Neuronal stem cell (in vitro differentiated cells): ENCODE results near the gene POLN.

ENCODE experiments used
- DNase-seq: peaks from one replicate; pipeline ENCODE4 v3.0.0-alpha.2; 2013; ENCODE audit warnings: low spot score
- H2AFZ ChIP-seq: one replicate; pipeline ENCODE4 v1.6.1; 2013; ENCODE audit warnings: mild to moderate bottlenecking, low read length, inconsistent platforms
- H2AK5ac ChIP-seq: 2 replicates; pipeline ENCODE4 v1.6.1; 2013; ENCODE audit warnings: low read depth, mild to moderate bottlenecking, inconsistent platforms, low read length, moderate library complexity, mixed read lengths
- H2BK120ac ChIP-seq: 2 replicates; pipeline ENCODE4 v1.6.1; 2013; ENCODE audit warnings: low read depth, mild to moderate bottlenecking, inconsistent platforms, low read length, moderate library complexity, mixed read lengths
- H2BK12ac ChIP-seq: one replicate; pipeline ENCODE4 v1.6.1; 2013; ENCODE audit warnings: low read length, inconsistent platforms
- H2BK15ac ChIP-seq: 2 replicates; pipeline ENCODE4 v1.6.1; 2013; ENCODE audit warnings: mild to moderate bottlenecking, low read length, inconsistent platforms, mixed read lengths
- H2BK5ac ChIP-seq: one replicate; pipeline ENCODE4 v1.6.1; 2013; ENCODE audit warnings: inconsistent platforms, mild to moderate bottlenecking, low read length, moderate library complexity
- H3K14ac ChIP-seq: one replicate; pipeline ENCODE4 v1.6.1; 2013; ENCODE audit warnings: low read length, inconsistent platforms
- H3K18ac ChIP-seq: 2 replicates; pipeline ENCODE4 v1.6.1; 2013; ENCODE audit warnings: low read length, inconsistent platforms
- H3K23ac ChIP-seq: 2 replicates; pipeline ENCODE4 v1.6.1; 2013; ENCODE audit warnings: low read depth, mild to moderate bottlenecking, mixed read lengths, low read length, inconsistent platforms; ENCODE audit not compliant: poor library complexity
- H3K27ac ChIP-seq: replicated peaks from 3 replicates; pipeline ENCODE4 v1.5.1; 2013; ENCODE audit warnings: low read length, inconsistent platforms
- H3K27me3 ChIP-seq, 3 experiments: 2 replicates each; pipeline ENCODE4 v1.6.1; 2013; ENCODE audit warnings: low read length in 3 of 3, mild to moderate bottlenecking in 2 of 3, inconsistent platforms in 1 of 3, low read depth in 1 of 3, mixed read lengths in 1 of 3, moderate library complexity in 1 of 3; ENCODE audit not compliant: control insufficient read depth in 3 of 3, insufficient read depth in 3 of 3
- H3K36me3 ChIP-seq, 2 donors: replicated peaks in 1 of 2; 2 replicates each; pipeline ENCODE4 v1.6.1; 2013; ENCODE audit warnings: low read length in 2 of 2; ENCODE audit not compliant: control insufficient read depth in 2 of 2, insufficient read depth in 2 of 2
- H3K4ac ChIP-seq: 2 replicates; pipeline ENCODE4 v1.6.1; 2013; ENCODE audit warnings: inconsistent platforms, mild to moderate bottlenecking, low read length, moderate library complexity
- H3K4me1 ChIP-seq, 2 donors: 1 replicate in 1 of 2; 2 replicates in 1 of 2; pipeline ENCODE4 v1.6.1; 2013; ENCODE audit warnings: low read length in 2 of 2, low read depth in 1 of 2; ENCODE audit not compliant: control insufficient read depth in 2 of 2, insufficient read depth in 1 of 2
- H3K4me2 ChIP-seq: one replicate; pipeline ENCODE4 v1.6.1; 2013; ENCODE audit warnings: mild to moderate bottlenecking, low read length, inconsistent platforms; ENCODE audit not compliant: insufficient read depth, poor library complexity, severe bottlenecking
- H3K4me3 ChIP-seq, 2 donors: 2 replicates each; pipeline ENCODE4 v1.5.1; 2013; ENCODE audit warnings: low read length in 2 of 2, mild to moderate bottlenecking in 2 of 2, inconsistent platforms in 1 of 2, moderate library complexity in 1 of 2
- H3K79me1 ChIP-seq: one replicate; pipeline ENCODE4 v1.6.1; 2013; ENCODE audit warnings: low read depth, mild to moderate bottlenecking, inconsistent platforms, low read length, moderate library complexity
- H3K9ac ChIP-seq: one replicate; pipeline ENCODE4 v1.6.1; 2013; ENCODE audit warnings: mild to moderate bottlenecking, low read depth, low read length, inconsistent platforms; ENCODE audit not compliant: poor library complexity
- H3K9me3 ChIP-seq, 2 donors: replicated peaks in 1 of 2; 2 replicates each; pipeline versions ENCODE3 to v1.6.1; 2013; ENCODE audit warnings: low read length in 2 of 2, mild to moderate bottlenecking in 2 of 2, inconsistent platforms in 1 of 2, low read depth in 1 of 2, mixed read lengths in 1 of 2, moderate library complexity in 1 of 2; ENCODE audit not compliant: control insufficient read depth in 2 of 2, insufficient read depth in 1 of 2
- H4K8ac ChIP-seq: one replicate; pipeline ENCODE4 v1.6.1; 2013; ENCODE audit warnings: low read depth, mild to moderate bottlenecking, inconsistent platforms, low read length, moderate library complexity
- H4K91ac ChIP-seq: one replicate; pipeline ENCODE4 v1.6.1; 2013; ENCODE audit warnings: low read length, low read depth, mild to moderate bottlenecking, inconsistent platforms; ENCODE audit not compliant: poor library complexity
- WGBS, 2 donors: extraction: QIAGEN DNeasy Blood & Tissue Kit; methylation state at CpG; one replicate each; pipeline ENCODE4 v1.1.7; 2013; ENCODE audit warnings: missing lambda C conversion rate in 2 of 2, mixed read lengths in 1 of 2; ENCODE audit not compliant: insufficient read length in 2 of 2, insufficient replicate concordance in 1 of 2; ENCODE audit errors: extremely low coverage in 2 of 2; 5-methylcytosine and 5-hydroxymethylcytosine counted together

POLN gene

DNA sequence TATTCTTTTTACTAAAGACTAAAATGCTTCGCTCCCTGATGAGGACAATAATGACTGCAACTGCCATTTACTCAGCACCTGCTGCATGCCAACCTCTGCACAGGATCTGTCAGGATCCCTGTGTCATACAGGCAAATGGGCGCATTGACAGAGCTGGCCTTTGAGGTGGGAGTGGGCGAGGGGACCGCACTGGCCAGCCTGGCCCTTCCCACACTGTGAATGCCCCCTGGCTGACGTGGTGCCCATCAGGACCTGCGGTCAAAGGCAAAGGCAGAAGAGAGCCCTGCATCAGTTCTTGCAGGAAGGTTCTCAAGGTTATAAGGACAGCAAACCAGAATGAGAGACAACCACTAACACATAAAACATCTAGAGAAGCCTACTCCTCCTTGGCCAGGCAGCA, 67.9 kb downstream of the POLN start:
- H3K79me1 ChIP-seq = no peaks in the 10 kb centered on the region
- H3K14ac ChIP-seq = no peak overlapping the region
- H3K27me3 ChIP-seq = no peaks in the 10 kb centered on the region
- H3K4ac ChIP-seq = no peak overlapping the region
- no peak overlapping the region for H2BK12ac ChIP-seq
- DNase-seq = no peak
- no peak overlapping the region for H2AFZ ChIP-seq
- H2BK5ac ChIP-seq = no peak overlapping the region
- H3K4me3 ChIP-seq = peak overlapping the region in 1 of 2 donors; percentile 17
- no peak overlapping the region for H2BK120ac ChIP-seq
- no peak overlapping the region for H3K18ac ChIP-seq
- no peak overlapping the region for H4K8ac ChIP-seq
- no peak overlapping the region for H2BK15ac ChIP-seq
- H3K23ac ChIP-seq = no peak overlapping the region
- no peak overlapping the region for H2AK5ac ChIP-seq
- no peak overlapping the region for H3K27ac ChIP-seq
- H3K4me2 ChIP-seq = no peak overlapping the region
- H4K91ac ChIP-seq = no peak overlapping the region
- H3K9me3 ChIP-seq = peaks cover 0 to 2% of the 10 kb centered on the region in 2 donors
- no CpG with 5 or more reads among the region's 6 CpGs for WGBS, 2 donors
- H3K4me1 ChIP-seq = peaks cover 0 to 2% of the 10 kb centered on the region in 2 donors
- no peaks in the 10 kb centered on the region for H3K36me3 ChIP-seq
- no peak overlapping the region for H3K9ac ChIP-seq

DNA sequence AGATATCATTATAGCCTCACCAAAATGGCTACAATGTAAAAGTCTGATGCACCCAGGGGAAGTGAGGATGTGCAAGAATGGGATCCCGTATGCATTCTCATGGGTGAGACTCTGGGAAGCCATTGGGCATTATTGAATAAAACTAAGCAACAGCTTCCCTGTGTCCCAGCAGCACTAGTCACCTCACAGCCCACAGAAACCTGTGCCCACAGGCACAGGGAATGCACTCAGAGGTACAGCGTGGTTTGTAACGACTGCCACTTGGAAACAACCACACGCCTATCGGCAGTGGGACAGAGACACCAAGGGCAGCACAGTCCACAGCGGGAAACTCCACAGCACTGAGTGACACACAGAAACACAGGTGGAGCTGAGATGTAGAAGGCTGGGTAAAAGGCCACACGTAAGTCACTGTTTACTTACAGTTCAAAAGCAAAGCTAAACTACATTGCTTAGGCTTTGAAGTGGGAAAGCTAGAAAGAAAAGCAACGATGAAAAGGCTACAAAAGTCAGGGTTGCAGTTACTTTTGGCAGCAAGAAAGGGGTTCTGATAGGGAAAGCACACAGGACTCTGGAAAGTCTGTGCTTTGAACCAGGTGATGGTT, 69.2 kb downstream of the POLN start:
- Histone ChIP-seq H3K4me3 (no peak overlapping the region), H2BK5ac (no peak overlapping the region), H3K4me1 (peaks cover 0 to 2% of the 10 kb centered on the region in 2 donors), H3K18ac (peak overlapping the region; percentile 57), H2BK120ac (no peak overlapping the region), H3K4me2 (no peak overlapping the region), H3K9ac (no peak overlapping the region), H3K23ac (no peak overlapping the region), H2BK15ac (no peak overlapping the region), H4K8ac (no peak overlapping the region), H3K9me3 (peaks cover 0 to 2% of the 10 kb centered on the region in 2 donors), H2AFZ (peak overlapping the region; percentile 24), H3K4ac (no peak overlapping the region), H2AK5ac (no peak overlapping the region), H4K91ac (no peak overlapping the region), H3K36me3 (no peaks in the 10 kb centered on the region), H3K79me1 (no peaks in the 10 kb centered on the region), H2BK12ac (no peak overlapping the region), H3K27me3 (no peaks in the 10 kb centered on the region), H3K14ac (no peak overlapping the region), H3K27ac (no peak overlapping the region)
- no CpG with 5 or more reads among the region's 8 CpGs for WGBS, 2 donors
- no peak for DNase-seq

DNA sequence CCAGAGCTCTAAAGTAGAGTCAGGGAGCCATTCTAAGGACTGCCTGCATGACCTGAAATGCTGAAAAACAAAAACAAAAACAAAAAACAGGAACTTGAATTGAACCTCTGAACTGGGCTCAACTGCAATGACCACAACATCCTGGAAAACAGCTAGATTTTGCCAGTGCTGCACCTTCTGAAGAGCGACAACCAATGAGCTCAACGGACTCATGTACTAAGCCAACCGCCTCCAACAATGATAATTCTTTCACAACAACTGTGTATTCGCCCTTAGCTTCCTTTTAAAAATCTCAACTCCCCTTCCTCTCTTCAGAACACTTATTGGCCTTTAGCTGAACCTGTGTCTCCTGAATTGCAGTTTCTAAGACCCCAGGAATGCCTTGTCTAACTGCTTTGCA, 69.8 kb downstream of the POLN start:
- no peak overlapping the region for H2AK5ac ChIP-seq
- no CpG with 5 or more reads among the region's 4 CpGs for WGBS, 2 donors
- H3K4me3 ChIP-seq = no peak overlapping the region
- no peak overlapping the region for H2AFZ ChIP-seq
- peaks cover 0 to 2% of the 10 kb centered on the region in 2 donors for H3K4me1 ChIP-seq
- no peak overlapping the region for H3K14ac ChIP-seq
- no peak for DNase-seq
- no peak overlapping the region for H3K23ac ChIP-seq
- H2BK15ac ChIP-seq = no peak overlapping the region
- no peak overlapping the region for H3K27ac ChIP-seq
- H2BK120ac ChIP-seq = no peak overlapping the region
- H3K9ac ChIP-seq = no peak overlapping the region
- H3K4ac ChIP-seq = no peak overlapping the region
- no peak overlapping the region for H2BK12ac ChIP-seq
- H4K91ac ChIP-seq = no peak overlapping the region
- H3K79me1 ChIP-seq = no peaks in the 10 kb centered on the region
- H3K27me3 ChIP-seq = no peaks in the 10 kb centered on the region
- H2BK5ac ChIP-seq = no peak overlapping the region
- H3K18ac ChIP-seq = no peak overlapping the region
- no peak overlapping the region for H3K4me2 ChIP-seq
- no peaks in the 10 kb centered on the region for H3K36me3 ChIP-seq
- H3K9me3 ChIP-seq = peaks cover 0 to 2% of the 10 kb centered on the region in 2 donors
- H4K8ac ChIP-seq = no peak overlapping the region

DNA sequence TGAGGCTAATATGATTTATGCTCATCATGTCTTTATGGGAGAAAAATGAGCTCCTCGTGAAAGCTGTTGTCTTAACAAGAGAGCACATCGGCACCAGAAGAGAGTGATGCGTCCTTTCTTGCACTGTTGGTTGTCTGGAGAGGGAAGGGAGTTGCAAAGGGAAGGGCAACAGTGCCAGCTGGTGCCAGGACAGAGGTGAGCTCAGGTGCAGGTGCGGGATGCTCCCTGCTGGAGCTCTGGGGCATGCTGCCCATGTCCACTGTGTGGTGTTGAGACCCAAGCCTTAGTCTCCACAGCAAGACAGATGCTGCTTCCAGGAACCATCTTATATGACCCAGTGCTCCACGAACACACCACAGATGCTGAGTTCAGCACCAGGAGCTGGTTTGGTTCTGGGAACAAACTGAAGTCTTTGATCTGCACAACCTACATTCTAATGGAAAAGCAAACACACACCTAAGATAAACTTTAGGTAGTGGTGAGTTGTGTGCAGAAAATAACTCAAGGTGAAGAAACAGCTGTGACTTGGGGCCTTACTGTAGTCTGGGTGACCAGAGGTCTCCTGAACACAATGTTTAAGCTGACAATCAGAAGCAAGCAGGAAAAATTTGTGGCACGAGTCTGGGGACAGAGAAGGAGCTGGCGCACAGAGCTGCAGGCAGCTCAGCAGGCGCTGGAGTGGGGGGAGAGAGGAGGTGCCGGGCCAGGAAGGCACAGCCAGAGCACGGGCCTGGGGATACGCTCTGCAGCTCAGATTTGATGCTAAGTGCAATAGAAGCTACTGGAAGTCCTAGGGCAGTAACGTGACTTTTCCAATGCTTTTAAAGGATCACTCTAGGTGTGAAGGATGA, 73.2 kb downstream of the POLN start:
- Histone ChIP-seq H4K8ac (no peak overlapping the region), H2BK5ac (no peak overlapping the region), H3K9ac (no peak overlapping the region), H3K18ac (no peak overlapping the region), H2AK5ac (no peak overlapping the region), H3K9me3 (peaks cover 0 to 4% of the 10 kb centered on the region in 2 donors), H2BK12ac (no peak overlapping the region), H2AFZ (peak overlapping the region; percentile 10), H3K4me1 (peaks cover 0 to 2% of the 10 kb centered on the region in 2 donors), H3K4me2 (no peak overlapping the region), H3K79me1 (no peaks in the 10 kb centered on the region), H3K4ac (no peak overlapping the region), H3K27me3 (no peaks in the 10 kb centered on the region), H3K4me3 (no peak overlapping the region), H2BK15ac (no peak overlapping the region), H2BK120ac (no peak overlapping the region), H3K36me3 (peaks cover 0 to 2% of the 10 kb centered on the region in 2 donors), H4K91ac (no peak overlapping the region), H3K23ac (no peak overlapping the region), H3K14ac (no peak overlapping the region), H3K27ac (no peak overlapping the region)
- no CpG with 5 or more reads among the region's 12 CpGs for WGBS, 2 donors
- DNase-seq = no peak
